CD4-positive, alpha-beta T cell treated with Interleukin-12 subunit alpha and Interleukin-12 subunit beta, for 1 hour (primary cell): Measurements from ENCODE around the gene FRRS1L.

ENCODE experiments used
- DNase-seq: peaks from one replicate; pipeline ENCODE4 v3.0.0-alpha.2; 2020

Gene FRRS1L

GRCh38 chr9:109172935-109173334, 5.9 kb upstream of the FRRS1L start:
- no peak for DNase-seq

DNA sequence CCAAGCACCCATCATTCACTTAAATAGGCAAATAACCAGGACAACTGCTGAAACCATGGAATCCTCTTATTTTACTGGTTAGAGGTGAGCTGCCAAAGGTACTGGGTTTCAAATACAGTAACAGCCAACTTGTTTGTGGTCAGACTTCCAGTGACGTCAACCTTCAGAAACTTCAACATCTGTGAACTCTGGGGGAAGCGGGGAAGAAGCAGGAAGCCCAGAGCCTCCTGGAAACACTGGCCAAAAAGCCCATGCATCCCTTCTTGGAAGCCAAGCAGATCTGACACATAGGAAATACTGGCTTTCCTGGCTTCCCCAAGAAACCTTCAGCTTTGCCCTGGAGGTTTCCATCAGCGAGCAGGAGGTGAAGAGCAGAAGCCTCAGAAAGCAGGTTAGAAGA, 4.9 kb upstream of the FRRS1L start:
- no peak for DNase-seq

DNA sequence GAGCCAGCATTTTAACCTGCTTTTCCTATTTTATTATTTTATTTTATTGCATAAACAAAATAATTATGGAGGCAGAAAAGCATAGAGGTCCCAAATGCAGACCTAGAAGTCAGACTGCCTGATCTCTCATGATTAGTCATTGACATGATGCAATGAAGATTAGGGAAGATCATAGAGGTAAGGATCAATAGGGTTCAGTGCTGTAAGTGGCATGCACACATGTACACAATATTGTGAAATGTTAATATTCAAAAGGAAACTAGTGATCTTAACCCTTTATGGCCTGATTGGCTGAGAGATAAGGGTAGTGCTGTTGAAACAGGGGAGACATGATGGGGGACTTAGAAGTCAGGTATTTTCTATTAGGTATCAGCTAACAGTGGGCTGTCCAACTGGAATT, 1.1 kb upstream of the FRRS1L start:
- DNase-seq = no peak

DNA sequence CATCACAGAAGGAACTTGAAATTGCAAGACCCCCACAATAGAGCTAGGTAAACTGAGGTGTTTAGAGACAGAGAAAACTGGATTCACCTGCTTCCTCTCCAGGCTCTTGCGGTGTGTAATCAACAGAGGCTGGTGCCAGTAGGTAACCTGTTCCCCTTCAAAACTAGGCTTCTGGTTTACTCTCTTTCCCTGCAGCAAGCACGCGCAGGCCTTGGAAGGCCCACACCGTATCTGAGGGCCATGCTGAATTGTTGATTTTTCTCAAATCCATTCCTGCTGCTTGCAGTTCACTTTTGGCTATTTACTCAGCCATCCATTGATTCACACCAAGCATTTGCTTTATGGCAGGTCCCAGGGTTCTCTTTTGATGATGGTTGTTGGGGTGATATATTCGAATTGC, 667 bp upstream of the FRRS1L start:
- DNase-seq = no peak

GRCh38 chr9:109166171-109166770, 778 bp downstream of the FRRS1L start:
- DNase-seq = no peak

- DNase-seq = no peak
Observed at GRCh38 chr9:109164042-109164441, 3.0 kb downstream of the FRRS1L start.

GRCh38 chr9:109163194-109163593, 3.9 kb downstream of the FRRS1L start:
- DNase-seq = no peak

GRCh38 chr9:109162677-109163076, 4.4 kb downstream of the FRRS1L start:
- DNase-seq = no peak

DNA sequence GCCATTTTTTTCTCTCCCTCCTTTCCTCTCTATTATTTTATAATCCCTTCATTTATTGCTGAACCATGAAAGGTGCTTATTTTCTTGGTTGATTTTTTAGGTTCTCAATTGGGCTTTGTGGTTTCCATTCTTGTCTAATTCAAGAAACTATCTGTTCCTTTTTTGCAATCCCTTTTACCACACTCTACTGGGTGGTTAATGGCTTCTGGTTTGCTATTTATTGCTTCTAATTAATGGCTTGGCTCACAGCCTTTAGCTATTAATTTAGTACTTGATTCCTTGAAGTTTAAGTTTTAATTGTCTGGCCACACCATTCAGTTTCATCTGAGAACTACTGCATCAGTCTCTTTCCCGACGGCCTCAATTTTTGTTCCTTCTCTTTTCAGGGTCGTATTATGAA, 5.6 kb downstream of the FRRS1L start:
- no peak for DNase-seq

DNA sequence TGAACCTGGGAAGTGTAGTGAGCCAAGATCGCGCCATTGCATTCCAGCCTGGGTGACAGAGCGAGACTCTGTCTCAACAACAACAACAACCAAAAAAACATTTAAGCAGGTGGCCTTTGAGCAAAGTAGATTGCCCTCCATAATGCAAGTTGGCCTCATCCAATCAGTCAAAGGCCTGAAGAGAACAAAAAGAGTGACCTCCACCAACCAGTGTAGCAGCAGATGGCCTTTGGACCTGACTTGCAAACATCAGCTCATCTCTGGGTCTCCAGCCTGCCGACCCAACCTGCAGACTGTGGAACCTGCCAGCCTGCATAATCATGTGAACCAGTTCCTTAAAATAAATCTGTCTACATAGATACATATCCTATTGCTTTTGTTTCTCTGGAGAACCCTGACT, 7.5 kb downstream of the FRRS1L start:
- DNase-seq = no peak

DNA sequence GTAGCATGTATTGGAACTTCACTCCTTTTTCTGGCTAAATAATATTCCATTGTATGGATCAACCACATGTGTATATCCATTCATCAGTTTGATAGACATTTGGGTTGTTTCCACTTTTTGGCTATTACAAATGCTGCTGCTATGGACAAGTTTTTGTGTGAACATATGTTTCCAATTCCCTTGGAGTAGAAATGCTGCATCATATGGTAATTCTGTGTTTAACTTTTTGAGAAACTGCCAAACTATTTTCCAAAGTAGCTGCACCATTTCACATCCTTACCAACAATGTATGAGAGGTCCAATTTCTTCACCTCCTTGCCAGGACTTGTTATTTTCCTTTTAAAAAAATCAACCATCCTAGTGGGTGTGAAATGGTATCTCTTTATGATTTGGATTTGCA, 8.4 kb downstream of the FRRS1L start:
- no peak for DNase-seq

DNA sequence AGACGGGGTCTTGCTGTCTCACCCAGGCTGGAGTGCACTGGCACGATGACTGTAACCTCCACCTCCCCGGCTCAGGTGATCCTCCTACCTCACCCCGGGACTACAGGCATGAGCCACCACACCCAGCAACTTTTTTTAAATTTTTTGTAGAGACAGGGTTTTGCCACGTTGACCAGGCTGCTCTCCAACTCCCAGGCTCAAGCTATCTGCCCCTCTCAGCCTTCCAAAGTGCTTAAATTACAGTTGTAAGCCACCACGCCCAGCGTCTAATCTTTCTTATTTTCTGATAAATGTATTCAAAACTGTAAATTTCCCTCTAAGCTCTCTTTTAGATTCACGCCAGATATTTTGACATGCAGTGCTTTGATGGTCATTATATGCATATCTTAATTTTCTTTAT, 10.3 kb downstream of the FRRS1L start:
- DNase-seq = no peak

GRCh38 chr9:109150925-109151545, 16.0 kb downstream of the FRRS1L start:
- DNase-seq = no peak

DNA sequence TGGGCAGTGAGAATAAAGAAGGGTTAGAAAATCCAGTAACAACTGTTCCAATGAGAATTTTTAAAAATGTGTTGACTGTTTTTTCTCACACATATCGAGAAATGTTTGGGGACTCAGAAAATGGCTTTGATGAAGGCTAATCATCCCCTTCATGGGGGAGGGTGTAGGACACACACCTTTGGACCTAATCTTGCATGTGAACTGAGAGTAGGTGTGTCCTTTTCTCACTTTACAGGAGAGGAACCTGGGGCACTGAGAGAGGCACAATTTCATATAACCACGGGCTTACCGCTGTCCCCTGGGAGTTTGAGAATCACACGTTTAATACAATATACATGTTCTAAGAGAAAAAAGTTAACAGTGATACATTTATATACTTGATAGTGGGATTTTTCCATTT, 17.3 kb downstream of the FRRS1L start:
- DNase-seq = no peak

- no peak for DNase-seq
Observed at GRCh38 chr9:109149089-109149488, 18.0 kb downstream of the FRRS1L start.

- no peak for DNase-seq
Observed at GRCh38 chr9:109145051-109145450, 22.0 kb downstream of the FRRS1L start.

- DNase-seq = no peak
Observed at GRCh38 chr9:109143881-109144562, 23.0 kb downstream of the FRRS1L start.

GRCh38 chr9:109141375-109141774, 25.7 kb downstream of the FRRS1L start:
- no peak for DNase-seq

DNA sequence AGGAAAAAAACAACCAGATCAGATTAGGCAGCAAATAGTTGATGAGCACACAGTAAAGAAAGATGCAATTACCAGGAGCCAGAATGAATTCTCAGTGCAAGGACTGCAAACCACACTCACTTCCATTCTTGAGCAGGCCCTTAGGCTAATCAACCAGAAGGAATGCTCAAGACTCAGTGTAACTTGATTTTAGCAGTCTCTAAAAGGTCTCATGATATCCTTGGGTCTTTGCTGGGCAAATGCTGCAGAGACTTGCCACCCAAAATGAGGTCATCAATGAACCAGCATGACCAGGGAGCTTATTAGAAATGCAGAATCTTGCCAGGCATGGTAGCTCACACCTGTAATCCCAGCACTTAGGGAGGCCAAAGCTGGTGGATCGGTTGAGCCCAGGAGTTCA, 27.2 kb downstream of the FRRS1L start:
- DNase-seq = no peak

DNA sequence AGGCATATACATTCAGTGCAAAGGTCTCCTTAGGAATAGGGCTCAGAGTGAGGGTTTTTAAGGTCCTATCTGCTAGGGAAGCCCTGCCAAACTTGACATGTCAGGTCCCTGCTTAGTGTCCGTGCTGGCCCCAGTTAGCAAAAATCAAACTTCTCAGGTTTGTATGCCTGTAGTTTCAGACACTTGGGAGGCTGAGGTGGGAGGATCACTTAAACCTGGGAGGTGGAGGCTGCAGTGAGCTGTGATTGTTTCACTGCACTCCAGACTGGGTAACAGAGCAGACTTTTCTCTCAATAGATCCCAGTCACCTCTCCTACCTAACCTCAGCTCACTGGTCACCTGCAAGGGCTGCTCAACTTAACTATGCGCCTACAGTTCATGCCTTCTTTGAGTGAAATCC, 28.6 kb downstream of the FRRS1L start:
- no peak for DNase-seq

DNA sequence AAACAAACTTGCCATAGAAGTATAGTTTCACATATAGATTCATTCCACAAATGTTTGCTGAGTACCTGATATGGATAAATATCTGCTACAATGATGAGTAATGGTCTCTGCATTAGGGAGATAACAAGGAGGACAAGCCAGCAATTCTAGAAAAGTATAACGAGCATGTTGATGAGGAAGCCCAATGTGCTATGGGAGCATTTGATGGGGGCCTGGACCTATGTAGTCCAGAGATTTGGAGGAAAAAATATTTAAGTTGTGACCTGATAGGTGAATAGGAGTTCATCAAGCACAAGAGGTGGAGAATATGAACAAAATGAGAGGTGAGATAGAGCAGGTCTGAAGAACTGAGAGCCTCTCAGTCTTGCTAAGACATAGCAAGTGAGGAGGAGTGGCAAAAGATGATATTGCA, 32.9 kb downstream of the FRRS1L start:
- no peak for DNase-seq

- no peak for DNase-seq
Observed at GRCh38 chr9:109133533-109133932, 33.5 kb downstream of the FRRS1L start.

DNA sequence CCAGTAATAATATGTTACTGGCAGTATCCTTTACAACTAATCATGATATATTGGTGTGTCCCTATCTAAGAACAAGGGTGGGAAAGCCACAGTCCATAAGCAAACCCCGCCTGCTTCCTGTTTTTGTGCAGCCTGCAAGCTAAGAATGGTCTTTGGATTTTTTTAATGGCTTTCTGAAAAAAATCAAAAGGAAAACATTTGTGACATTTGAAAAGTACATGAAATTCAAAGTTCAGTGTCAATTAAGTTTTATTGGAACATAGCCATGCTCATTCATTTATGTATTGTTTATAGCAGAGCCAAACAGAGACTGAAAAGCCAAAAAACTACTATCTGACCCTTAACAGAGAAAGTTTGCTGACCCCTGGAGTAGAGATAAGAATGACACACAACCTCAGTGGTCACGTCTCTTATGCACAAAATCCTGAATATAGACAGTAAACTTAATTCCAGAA, 34.5 kb downstream of the FRRS1L start:
- DNase-seq = no peak

DNA sequence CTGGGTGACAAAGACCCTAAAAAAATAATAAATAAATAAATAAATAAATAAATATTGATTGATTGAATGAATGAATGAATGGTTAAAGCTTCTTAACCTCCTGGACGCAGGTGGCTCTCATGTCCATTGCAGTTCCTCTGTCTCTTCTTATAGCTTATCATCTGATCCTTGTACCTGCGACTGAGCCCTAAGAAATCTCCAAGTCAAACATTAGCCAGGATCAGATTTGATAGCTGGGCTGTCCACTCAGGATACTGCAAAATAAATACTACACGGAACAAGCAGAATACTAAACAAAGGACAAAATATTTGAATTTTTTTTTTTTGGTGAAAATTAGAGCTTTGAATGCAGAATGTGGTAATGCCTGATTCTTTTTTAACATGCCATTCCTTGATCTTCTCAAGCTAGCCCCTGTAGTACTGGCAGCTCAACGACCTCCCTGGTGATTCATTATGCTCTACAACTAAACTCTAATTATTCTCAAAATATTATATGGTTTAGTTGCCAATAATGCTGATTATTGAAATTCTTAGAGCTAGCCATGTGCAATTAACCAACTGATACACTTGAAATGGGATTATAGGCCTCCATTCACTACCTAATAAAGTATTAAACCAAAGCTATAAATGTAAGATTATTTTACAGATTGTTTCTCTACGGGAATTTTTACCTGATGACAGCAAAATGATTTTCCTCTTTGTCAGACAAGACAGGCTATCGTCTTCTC, 37.4 kb downstream of the FRRS1L start:
- no peak for DNase-seq
